CD4-positive, alpha-beta memory T cell (primary cell): ENCODE results near the gene LRP1B. TPM values are rescaled to one million over a fixed set of nuclear protein-coding genes. Genes with fewer than 3 reads are reported as not detected.

Experiments used
- CTCF ChIA-PET: fragments of 350-600 bp; sonication (Branson Sonifier 250); formaldehyde crosslinking; loops from one replicate; lab custom pipeline; 2021; ENCODE audit warnings: inconsistent platforms; ENCODE audit not compliant: partially characterized antibody; lab: Charles Lee
- POLR2A ChIA-PET: fragments of 350-600 bp; sonication (Branson Sonifier 250); formaldehyde crosslinking; loops from one replicate; lab custom pipeline; 2021; ENCODE audit not compliant: partially characterized antibody; lab: Charles Lee
- DNase-seq, 5 donors: peaks; one replicate each; pipeline versions ENCODE4 v3.0.0 to v3.0.0-alpha.2; 2020 to 2022; ENCODE audit warnings: mixed read lengths in 1 of 5
- H3K27ac ChIP-seq: one replicate; pipeline ENCODE4 v1.7.0; 2013; ENCODE audit warnings: low read depth, low read length
- H3K27me3 ChIP-seq: 2 replicates; pipeline ENCODE4 v1.7.0; 2013; ENCODE audit warnings: mild to moderate bottlenecking, low read length, moderate library complexity; ENCODE audit not compliant: insufficient read depth
- H3K36me3 ChIP-seq: 2 replicates; pipeline ENCODE4 v1.7.0; 2013; ENCODE audit warnings: mild to moderate bottlenecking, low read length, moderate library complexity; ENCODE audit not compliant: insufficient read depth
- H3K4me1 ChIP-seq: 2 replicates; pipeline ENCODE4 v1.7.0; 2013; ENCODE audit warnings: mild to moderate bottlenecking, low read length, moderate library complexity; ENCODE audit not compliant: insufficient read depth
- H3K4me3 ChIP-seq, 2 donors: one replicate each; pipeline ENCODE4 v1.7.0; 2013; ENCODE audit warnings: low read length in 2 of 2, mild to moderate bottlenecking in 1 of 2
- H3K9me3 ChIP-seq, 2 donors: one replicate each; pipeline ENCODE4 v1.7.0; 2013; ENCODE audit warnings: low read length in 2 of 2, control low read depth in 1 of 2; ENCODE audit not compliant: control insufficient read depth in 1 of 2
- H3K27ac Mint-ChIP-seq, 7 donors: one replicate each; pipeline ENCODE4 v1.8.0; 2020 to 2021; ENCODE audit warnings: mixed read lengths in 7 of 7, mild to moderate bottlenecking in 6 of 7, inconsistent platforms in 3 of 7, moderate library complexity in 3 of 7
- H3K27me3 Mint-ChIP-seq, 2 donors: one replicate each; pipeline ENCODE4 v1.8.0; 2020 to 2021; ENCODE audit warnings: mixed read lengths in 2 of 2
- H3K36me3 Mint-ChIP-seq, 2 donors: one replicate each; pipeline ENCODE4 v1.8.0; 2020 to 2021; ENCODE audit warnings: mixed read lengths in 2 of 2, inconsistent platforms in 1 of 2, mild to moderate bottlenecking in 1 of 2
- H3K4me1 Mint-ChIP-seq, 4 donors: one replicate each; pipeline ENCODE4 v1.8.0; 2020 to 2021; ENCODE audit warnings: mixed read lengths in 4 of 4, mild to moderate bottlenecking in 1 of 4
- H3K4me3 Mint-ChIP-seq, 8 donors: one replicate each; pipeline ENCODE4 v1.8.0; 2020 to 2021; ENCODE audit warnings: mixed read lengths in 8 of 8, mild to moderate bottlenecking in 7 of 8, moderate library complexity in 6 of 8, inconsistent platforms in 3 of 8
- H3K9me3 Mint-ChIP-seq, 8 donors: one replicate each; pipeline ENCODE4 v1.8.0; 2020 to 2021; ENCODE audit warnings: mixed read lengths in 8 of 8, mild to moderate bottlenecking in 5 of 8, inconsistent platforms in 3 of 8, moderate library complexity in 1 of 8
- intact Hi-C: fragments of 100-400 bp; cut with micrococcal nuclease; formaldehyde crosslinking; loops from one replicate; pipeline ENCODE4 v1.15.1; 2023
- polyA plus RNA-seq, 2 donors: library from polyadenylated mRNA; unstranded; fragments of 300-500 nt; fragmentation: Illumina TruSeq; gene quantifications; one replicate each; pipeline ENCODE4 v1.2.3, GENCODE V29; 2021
- total RNA-seq, 2 experiments: library from RNA; stranded (reverse); gene quantifications; one replicate each; pipeline ENCODE4 v1.2.3, GENCODE V29; 2021

LRP1B gene
- total and polyA plus RNA-seq, 4 experiments from 2014 or later = not detected

DNA sequence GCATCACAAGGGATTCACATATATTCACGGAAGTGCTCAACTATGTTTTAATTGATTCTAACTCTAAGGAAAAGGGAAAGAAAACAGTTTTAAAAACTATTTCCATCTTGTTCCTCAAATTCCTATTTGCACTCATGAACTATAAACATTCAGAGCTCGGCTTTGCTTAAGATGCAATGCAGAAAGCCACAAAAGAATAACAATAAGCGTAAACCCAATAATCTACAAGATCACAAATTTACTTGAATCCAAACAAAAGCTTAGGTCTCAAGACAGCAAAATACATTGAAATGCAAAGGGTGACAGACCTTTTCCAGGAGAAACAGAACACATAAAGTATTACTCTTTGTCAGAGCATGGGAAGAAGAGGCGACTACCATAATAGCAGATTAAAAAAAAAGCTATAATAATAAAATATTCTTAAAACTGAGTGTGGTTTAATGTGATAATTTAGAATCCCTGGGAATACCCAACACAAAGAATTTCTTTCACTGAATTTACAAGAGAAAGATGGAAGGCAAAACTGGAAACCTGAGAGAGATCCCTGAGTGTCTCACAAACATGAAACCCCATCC is 1094.9 kb downstream of the LRP1B start:
- Histone ChIP-seq H3K27ac (no peak overlapping the region), H3K4me3 (no peak overlapping the region), H3K9me3 (no peaks in the 10 kb centered on the region), H3K4me1 (no peaks in the 10 kb centered on the region), H3K36me3 (no peaks in the 10 kb centered on the region), H3K27me3 (no peaks in the 10 kb centered on the region)
- Mint-ChIP-seq H3K9me3 (peaks cover 0 to 14% (median 5%) of the 10 kb centered on the region in 8 donors), H3K27me3 (no peaks in the 10 kb centered on the region), H3K4me1 (no peaks in the 10 kb centered on the region), H3K36me3 (no peaks in the 10 kb centered on the region), H3K4me3 (no peak overlapping the region), H3K27ac (no peak overlapping the region)
- DNase-seq = no peak
- intact Hi-C loops = no loop called here
- POLR2A ChIA-PET = no interaction called here
- CTCF ChIA-PET = no interaction called here

DNA sequence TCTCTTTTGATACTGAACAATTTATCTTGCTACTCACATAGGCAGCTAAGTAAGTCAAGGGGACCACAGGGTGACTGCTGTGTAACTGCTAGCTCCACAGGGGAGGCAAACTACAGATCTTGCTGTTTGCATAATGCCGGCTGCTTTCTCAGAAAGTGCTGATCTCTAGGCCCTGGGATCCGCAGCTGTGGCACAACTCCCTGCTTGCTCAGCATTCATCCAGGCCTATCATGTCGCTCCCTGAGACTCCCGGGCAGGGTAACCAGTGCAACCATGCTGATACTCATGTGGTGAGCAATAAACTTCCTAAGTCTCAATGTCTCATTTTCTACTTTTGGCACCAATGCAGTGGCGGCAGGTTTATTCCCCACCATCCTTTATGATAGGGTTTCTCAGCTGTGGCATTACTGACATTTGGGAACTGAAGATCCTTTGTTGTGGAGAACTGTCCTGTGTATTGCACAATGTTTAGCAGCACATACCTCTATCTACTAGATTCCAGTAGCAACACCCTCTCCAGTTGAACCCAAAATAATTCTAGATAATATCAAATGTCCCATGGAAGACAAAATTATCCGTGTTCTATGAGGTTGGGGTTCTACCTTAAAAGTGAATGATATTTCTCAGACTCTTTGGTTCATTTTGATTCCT is 1101.3 kb downstream of the LRP1B start:
- no peaks in the 10 kb centered on the region for H3K36me3 Mint-ChIP-seq
- intact Hi-C loops = no loop called here
- ChIA-PET CTCF (no interaction called here), POLR2A (no interaction called here)
- no peaks in the 10 kb centered on the region for H3K27me3 ChIP-seq
- H3K9me3 Mint-ChIP-seq = peaks cover 0 to 20% (median 6%) of the 10 kb centered on the region in 8 donors
- H3K27ac Mint-ChIP-seq = no peak overlapping the region
- no peak for DNase-seq
- no peaks in the 10 kb centered on the region for H3K36me3 ChIP-seq
- no peaks in the 10 kb centered on the region for H3K4me1 Mint-ChIP-seq
- H3K27me3 Mint-ChIP-seq = no peaks in the 10 kb centered on the region
- H3K4me3 Mint-ChIP-seq = no peak overlapping the region
- no peaks in the 10 kb centered on the region for H3K4me1 ChIP-seq
- no peak overlapping the region for H3K4me3 ChIP-seq
- no peaks in the 10 kb centered on the region for H3K9me3 ChIP-seq
- no peak overlapping the region for H3K27ac ChIP-seq

DNA sequence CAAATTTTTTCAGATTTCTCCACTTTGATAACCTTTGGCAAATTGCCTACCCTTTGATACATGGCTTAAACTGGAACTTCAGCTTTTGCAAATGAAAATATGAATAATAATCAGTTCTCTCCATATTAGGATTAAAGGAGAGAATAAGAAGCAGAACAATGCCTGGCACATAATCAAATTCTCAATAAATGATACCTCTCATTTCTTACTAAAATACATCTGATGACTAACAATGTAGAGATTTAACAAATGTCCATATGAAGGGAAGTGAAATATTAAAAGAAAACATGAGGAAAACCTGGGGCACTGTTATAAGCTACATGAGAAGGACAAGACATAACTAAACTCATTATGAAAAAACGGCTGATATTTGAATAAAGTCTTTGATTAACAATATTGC is 1103.6 kb downstream of the LRP1B start:
- H3K27ac ChIP-seq = no peak overlapping the region
- no peaks in the 10 kb centered on the region for H3K4me1 Mint-ChIP-seq
- no peaks in the 10 kb centered on the region for H3K27me3 ChIP-seq
- no peaks in the 10 kb centered on the region for H3K4me1 ChIP-seq
- H3K36me3 ChIP-seq = no peaks in the 10 kb centered on the region
- intact Hi-C loops = no loop called here
- H3K9me3 Mint-ChIP-seq = peaks cover 0 to 20% (median 5%) of the 10 kb centered on the region in 8 donors
- no peaks in the 10 kb centered on the region for H3K36me3 Mint-ChIP-seq
- DNase-seq = no peak
- POLR2A ChIA-PET = no interaction called here
- no peaks in the 10 kb centered on the region for H3K9me3 ChIP-seq
- H3K4me3 ChIP-seq = no peak overlapping the region
- no peaks in the 10 kb centered on the region for H3K27me3 Mint-ChIP-seq
- H3K4me3 Mint-ChIP-seq = no peak overlapping the region
- H3K27ac Mint-ChIP-seq = no peak overlapping the region
- CTCF ChIA-PET = no interaction called here

DNA sequence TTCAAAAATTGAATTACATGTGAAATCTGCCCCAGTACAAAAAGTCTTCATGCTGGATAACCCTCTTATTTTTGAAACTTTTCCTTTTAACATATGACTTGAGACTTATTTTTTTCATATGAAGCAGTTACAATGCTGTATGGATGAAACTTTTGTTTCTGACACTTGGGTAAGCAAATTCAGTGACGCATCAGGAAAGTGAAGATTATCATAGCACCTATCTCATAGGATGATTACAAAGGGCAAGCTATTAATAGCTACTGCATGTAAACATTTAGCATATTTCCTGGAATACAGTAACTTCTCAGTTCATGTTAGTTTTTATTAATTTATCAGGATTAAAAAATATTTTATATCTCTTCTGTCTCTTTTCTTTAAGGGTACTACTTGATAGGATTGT is 1109.2 kb downstream of the LRP1B start:
- ChIA-PET POLR2A (no interaction called here), CTCF (no interaction called here)
- DNase-seq = no peak
- Histone ChIP-seq H3K4me1 (no peaks in the 10 kb centered on the region), H3K27me3 (no peaks in the 10 kb centered on the region), H3K4me3 (no peak overlapping the region), H3K9me3 (no peaks in the 10 kb centered on the region), H3K36me3 (no peaks in the 10 kb centered on the region), H3K27ac (no peak overlapping the region)
- Mint-ChIP-seq H3K27ac (no peak overlapping the region), H3K9me3 (peaks cover 0 to 11% (median 2%) of the 10 kb centered on the region in 8 donors), H3K27me3 (no peaks in the 10 kb centered on the region), H3K36me3 (no peaks in the 10 kb centered on the region), H3K4me3 (no peak overlapping the region), H3K4me1 (no peaks in the 10 kb centered on the region)
- intact Hi-C loops = no loop called here

DNA sequence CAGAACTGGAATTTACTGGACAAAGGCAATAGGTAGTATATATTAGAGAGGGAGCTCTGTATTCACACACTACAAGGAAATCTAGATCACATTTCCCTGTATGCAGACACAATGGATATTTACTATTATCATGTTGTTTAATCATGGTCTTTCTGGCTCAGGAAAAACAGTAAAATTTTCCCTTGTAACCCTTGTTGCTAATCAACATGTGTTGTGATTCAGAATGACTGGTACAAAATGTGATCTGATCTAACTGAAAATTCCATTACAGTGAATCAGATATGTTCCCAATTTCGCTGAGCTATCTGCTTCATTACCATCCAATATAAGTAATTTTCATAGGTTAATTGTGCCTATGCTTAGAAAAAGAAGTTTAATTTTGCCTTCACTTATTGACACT is 1109.7 kb downstream of the LRP1B start:
- Mint-ChIP-seq H3K27me3 (no peaks in the 10 kb centered on the region), H3K9me3 (peaks cover 0 to 13% (median 3%) of the 10 kb centered on the region in 8 donors), H3K4me3 (no peak overlapping the region), H3K4me1 (no peaks in the 10 kb centered on the region), H3K27ac (no peak overlapping the region), H3K36me3 (no peaks in the 10 kb centered on the region)
- Histone ChIP-seq H3K9me3 (no peaks in the 10 kb centered on the region), H3K4me3 (no peak overlapping the region), H3K27ac (no peak overlapping the region), H3K27me3 (no peaks in the 10 kb centered on the region), H3K36me3 (no peaks in the 10 kb centered on the region), H3K4me1 (no peaks in the 10 kb centered on the region)
- intact Hi-C loops = no loop called here
- CTCF ChIA-PET = no interaction called here
- POLR2A ChIA-PET = no interaction called here
- no peak for DNase-seq

DNA sequence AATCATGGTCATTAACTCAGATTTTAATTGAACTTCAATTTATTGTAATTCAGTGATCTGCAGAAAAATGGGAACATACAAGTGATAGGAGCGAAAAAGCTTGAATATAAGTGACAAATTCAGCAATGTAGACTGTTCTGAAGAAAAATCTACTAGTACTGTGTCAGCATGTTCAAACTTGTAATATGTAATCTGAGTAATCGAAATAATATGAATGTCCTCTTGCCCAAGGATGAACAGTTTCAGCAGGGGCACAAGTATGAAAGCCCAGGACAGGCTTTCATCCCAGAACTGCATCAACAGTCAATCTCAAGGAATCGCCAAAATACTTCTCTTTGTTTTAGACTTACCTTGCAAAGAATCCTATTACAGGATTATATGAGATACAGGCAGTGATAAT is 1110.5 kb downstream of the LRP1B start:
- Histone ChIP-seq H3K36me3 (no peaks in the 10 kb centered on the region), H3K4me3 (no peak overlapping the region), H3K4me1 (no peaks in the 10 kb centered on the region), H3K27me3 (no peaks in the 10 kb centered on the region), H3K27ac (no peak overlapping the region), H3K9me3 (no peaks in the 10 kb centered on the region)
- Mint-ChIP-seq H3K27me3 (no peaks in the 10 kb centered on the region), H3K4me1 (no peaks in the 10 kb centered on the region), H3K27ac (no peak overlapping the region), H3K36me3 (no peaks in the 10 kb centered on the region), H3K9me3 (peaks cover 0 to 15% (median 6%) of the 10 kb centered on the region in 8 donors), H3K4me3 (no peak overlapping the region)
- no peak for DNase-seq
- ChIA-PET POLR2A (no interaction called here), CTCF (no interaction called here)
- intact Hi-C loops = no loop called here

DNA sequence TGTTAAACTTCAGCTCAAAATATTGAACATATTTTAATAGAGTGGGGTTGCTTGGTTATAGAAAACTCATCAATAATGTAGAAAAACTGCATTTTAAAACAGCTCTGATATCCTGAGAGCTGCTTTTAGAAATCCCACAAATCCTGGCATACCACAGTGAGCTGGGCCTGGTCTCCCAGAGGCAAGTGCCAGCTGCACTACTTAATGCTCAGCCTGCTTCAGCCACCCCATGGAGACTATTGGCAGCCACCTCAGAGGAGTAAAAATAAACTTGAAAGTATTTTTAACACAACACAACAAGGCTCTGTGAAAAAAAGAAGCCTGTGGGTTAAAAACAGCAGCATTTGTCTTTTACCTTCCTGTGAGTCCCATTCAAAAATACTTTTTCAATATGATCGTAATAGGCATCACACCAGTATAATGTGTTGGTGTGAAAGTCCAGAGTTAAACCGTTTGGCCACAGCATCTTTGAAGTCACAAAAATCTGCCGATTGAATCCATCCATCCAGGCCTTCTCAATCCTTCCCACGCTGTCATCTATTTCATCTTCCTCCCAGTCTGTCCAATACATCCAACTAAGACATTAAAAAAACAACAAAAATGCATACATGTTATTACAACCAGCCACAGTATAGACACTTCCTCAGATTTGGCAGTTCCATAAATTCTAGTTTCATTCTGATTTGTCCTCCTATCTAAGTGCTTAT is 1115.3 kb downstream of the LRP1B start:
- Histone ChIP-seq H3K4me1 (no peaks in the 10 kb centered on the region), H3K27me3 (no peaks in the 10 kb centered on the region), H3K9me3 (no peaks in the 10 kb centered on the region), H3K27ac (no peak overlapping the region), H3K4me3 (no peak overlapping the region), H3K36me3 (no peaks in the 10 kb centered on the region)
- Mint-ChIP-seq H3K36me3 (no peaks in the 10 kb centered on the region), H3K9me3 (peaks cover 0 to 13% (median 5%) of the 10 kb centered on the region in 8 donors), H3K27ac (no peak overlapping the region), H3K27me3 (no peaks in the 10 kb centered on the region), H3K4me1 (no peaks in the 10 kb centered on the region), H3K4me3 (no peak overlapping the region)
- POLR2A ChIA-PET = no interaction called here
- CTCF ChIA-PET = no interaction called here
- intact Hi-C loops = no loop called here
- DNase-seq = no peak
